ENCODE measurements around the gene GDA.

GRCh38 chr9:72254901-72255545, 105.8 kb downstream of the GDA start:
- TF ChIP-seq POLR2AphosphoS5 (IDR thresholded peaks at IDR 0.05) (no peak), CTCF (IDR thresholded peaks at IDR 0.05) (no peak)
